HG02981 (cell line): ENCODE measurements around the gene B4GALT1.
"Not testable (repeated sequence)": the region's sequence is repeated elsewhere in the genome, so short reads cannot be mapped to it uniquely, and the experiment has no call there.

Source experiments
- ATAC-seq: cut with Tn5 transposase; IDR thresholded peaks from one replicate; pipeline ENCODE4 v1.9.1; 2021; ENCODE audit warnings: mild to moderate bottlenecking, moderate library complexity; ENCODE audit not compliant: unreplicated experiment

B4GALT1 gene

GRCh38 chr9:33163433-33164137 lies 3.6 kb downstream of the B4GALT1 start:
- ATAC-seq = no peak

- no peak for ATAC-seq
These were observed 4.3 kb downstream of the B4GALT1 start for GRCh38 chr9:33162721-33163311.

- ATAC-seq = no peak
These were observed 5.5 kb downstream of the B4GALT1 start for GRCh38 chr9:33161589-33162132.

- no peak for ATAC-seq
These were observed 6.0 kb downstream of the B4GALT1 start for GRCh38 chr9:33161011-33161588.

GRCh38 chr9:33160446-33160845 lies 6.7 kb downstream of the B4GALT1 start:
- not testable (repeated sequence) for ATAC-seq

GRCh38 chr9:33159777-33160127 lies 7.4 kb downstream of the B4GALT1 start:
- ATAC-seq = peak; percentile 27

- ATAC-seq = peak; percentile 25
These were observed 8.0 kb downstream of the B4GALT1 start for GRCh38 chr9:33158843-33159776.

GRCh38 chr9:33157960-33158842 lies 8.9 kb downstream of the B4GALT1 start:
- ATAC-seq = peak; percentile 6

- ATAC-seq = no peak
These were observed 11.7 kb downstream of the B4GALT1 start for GRCh38 chr9:33155393-33155792.

- no peak for ATAC-seq
These were observed 12.8 kb downstream of the B4GALT1 start for GRCh38 chr9:33154371-33154770.

GRCh38 chr9:33153666-33154065 lies 13.5 kb downstream of the B4GALT1 start:
- peak; percentile 56 for ATAC-seq

- no peak for ATAC-seq
These were observed 14.1 kb downstream of the B4GALT1 start for GRCh38 chr9:33153001-33153400.

- ATAC-seq = no peak
These were observed 15.5 kb downstream of the B4GALT1 start for GRCh38 chr9:33151601-33152000.

- ATAC-seq = no peak
These were observed 16.1 kb downstream of the B4GALT1 start for GRCh38 chr9:33151007-33151557.

- no peak for ATAC-seq
These were observed 18.6 kb downstream of the B4GALT1 start for GRCh38 chr9:33148367-33149014.

GRCh38 chr9:33147416-33148169 lies 19.5 kb downstream of the B4GALT1 start:
- ATAC-seq = no peak

GRCh38 chr9:33146298-33146697 lies 20.8 kb downstream of the B4GALT1 start:
- no peak for ATAC-seq

- no peak for ATAC-seq
These were observed 22.6 kb downstream of the B4GALT1 start for GRCh38 chr9:33144551-33144950.
